Kidney (tissue), 14 donors: Measurements from ENCODE around the gene SAP25. TPM values are rescaled to one million over a fixed set of nuclear protein-coding genes. Genes with fewer than 3 reads are reported as not detected.
A peak's percentile ranks its signal among the peaks of the same experiment; 100 is the strongest.

Experiments
- DNase-seq, 5 donors: peaks; one replicate each; pipeline ENCODE4 v3.0.0-alpha.2; 2013 to 2020
- FAIRE-seq: peaks from 2 replicates; lab custom pipeline; 2012; peaks lifted over from hg19 to GRCh38; lab: Jason Lieb, UNC
- H3K27ac ChIP-seq, 2 donors: one replicate each; pipeline ENCODE4 v1.7.0; 2013; ENCODE audit warnings: low read depth in 2 of 2, low read length in 2 of 2, inconsistent platforms in 1 of 2
- H3K27me3 ChIP-seq: one replicate; pipeline ENCODE4 v1.7.1; 2013; ENCODE audit warnings: low read length, inconsistent platforms; ENCODE audit not compliant: control insufficient read depth, insufficient read depth
- H3K36me3 ChIP-seq, 3 donors: one replicate each; pipeline versions ENCODE4 v1.7.0 to v1.7.1; 2013; ENCODE audit warnings: low read length in 3 of 3, control low read depth in 1 of 3, inconsistent platforms in 1 of 3; ENCODE audit not compliant: insufficient read depth in 3 of 3, control insufficient read depth in 2 of 3
- H3K4me1 ChIP-seq, 3 donors: one replicate each; pipeline versions ENCODE4 v1.7.0 to v1.7.1; 2013; ENCODE audit warnings: low read length in 3 of 3, inconsistent platforms in 1 of 3, low read depth in 1 of 3; ENCODE audit not compliant: control insufficient read depth in 2 of 3, insufficient read depth in 2 of 3
- H3K4me3 ChIP-seq, 3 donors: one replicate each; pipeline versions ENCODE4 v1.7.0 to v1.8.1; 2013; ENCODE audit warnings: low read length in 3 of 3, control low read depth in 1 of 3, inconsistent platforms in 1 of 3
- H3K9ac ChIP-seq, 3 donors: one replicate each; pipeline versions ENCODE4 v1.7.0 to v1.7.1; 2013; ENCODE audit warnings: low read length in 3 of 3, control low read depth in 1 of 3, inconsistent platforms in 1 of 3
- H3K9me3 ChIP-seq, 3 donors: one replicate each; pipeline versions ENCODE4 v1.7.0 to v1.7.1; 2013; ENCODE audit warnings: low read length in 3 of 3, control low read depth in 1 of 3, inconsistent platforms in 1 of 3; ENCODE audit not compliant: control insufficient read depth in 2 of 3, insufficient read depth in 1 of 3
- intact Hi-C: fragments of 100-400 bp; cut with DNase I; formaldehyde crosslinking; loops from one replicate; pipeline ENCODE4 v1.11.1; 2022
- polyA plus RNA-seq: library from polyadenylated mRNA; stranded (reverse); fragments of 350-450 nt; fragmentation: Illumina TruSeq; extraction: RNeasy Lipid Tissue Mini Kit (QIAGEN cat#74804); gene quantifications from one replicate; pipeline ENCODE4 v1.2.3, GENCODE V29; 2014; ENCODE audit warnings: low read depth, low replicate concordance; ENCODE audit not compliant: insufficient read depth
- total RNA-seq: library from RNA; stranded (reverse); fragmentation: NEBNext Ultra II Directional; extraction: Animal tissue kit (Norgen Biotek cat#: 25700); gene quantifications from one replicate; pipeline ENCODE4 v1.2.1, GENCODE V29; 2021
- TF ChIP-seq, protein P1 (sequence below): IDR thresholded peaks from 3 replicates; pipeline ENCODE4 v1.5.1; 2012; ENCODE audit warnings: mild to moderate bottlenecking, moderate library complexity, borderline replicate concordance; ENCODE audit not compliant: insufficient read depth; ENCODE audit errors: extremely low read depth
- donor health status: control.
- donor health status: control.
- donor health status: control.
- donor health status: control.
- donor health status: control.
- donor health status: DM: yes; HTN: yes; CAD: no.
- donor health status: Normal renal cell carcinoma (clear cell type).

The SAP25 gene
- total and polyA plus RNA-seq, 2 donors from 2014 or later: 5.7 to 9.8 TPM

DNA sequence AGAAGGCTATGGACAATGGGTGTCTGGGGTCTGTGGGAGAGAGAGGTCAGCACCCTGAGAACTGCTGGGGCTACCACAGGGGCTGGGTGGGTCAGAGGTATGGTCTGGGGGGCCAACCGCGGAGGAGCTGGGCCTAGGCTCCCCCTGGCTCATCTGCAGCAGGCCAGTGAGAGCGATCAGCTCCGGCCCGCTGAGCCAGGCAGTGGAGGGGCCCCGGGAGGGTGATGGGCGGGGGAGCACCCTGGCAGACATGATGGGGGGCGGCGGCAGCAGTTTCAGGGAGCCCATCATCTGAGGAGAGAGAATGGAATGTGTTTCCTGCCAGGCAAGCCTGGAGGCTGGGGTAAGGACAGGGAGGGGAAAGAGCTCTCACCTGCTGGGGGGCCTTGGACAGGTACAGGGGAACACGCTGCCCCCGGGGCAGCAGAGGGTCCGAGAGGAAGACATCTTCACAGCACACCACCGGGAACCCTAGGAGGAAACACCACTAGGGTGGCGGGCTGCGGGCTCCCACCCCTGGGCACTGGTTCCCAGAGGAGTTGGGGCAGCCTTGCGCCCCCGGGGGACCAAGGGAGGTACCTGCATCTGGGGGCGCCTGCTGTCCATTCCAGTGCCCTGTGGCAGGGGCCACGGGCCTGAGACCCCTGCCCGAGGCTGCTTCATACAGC, 1.3 kb downstream of the SAP25 start:
- H3K9me3 ChIP-seq: no peaks in the 10 kb centered on the region
- H3K27ac ChIP-seq: no peak overlapping the region
- H3K36me3 ChIP-seq: peaks cover 0 to 13% (median 6%) of the 10 kb centered on the region in 3 donors
- H3K9ac ChIP-seq: no peak overlapping the region
- no peak overlapping the region for H3K4me3 ChIP-seq
- TF ChIP-seq, protein P1, sequence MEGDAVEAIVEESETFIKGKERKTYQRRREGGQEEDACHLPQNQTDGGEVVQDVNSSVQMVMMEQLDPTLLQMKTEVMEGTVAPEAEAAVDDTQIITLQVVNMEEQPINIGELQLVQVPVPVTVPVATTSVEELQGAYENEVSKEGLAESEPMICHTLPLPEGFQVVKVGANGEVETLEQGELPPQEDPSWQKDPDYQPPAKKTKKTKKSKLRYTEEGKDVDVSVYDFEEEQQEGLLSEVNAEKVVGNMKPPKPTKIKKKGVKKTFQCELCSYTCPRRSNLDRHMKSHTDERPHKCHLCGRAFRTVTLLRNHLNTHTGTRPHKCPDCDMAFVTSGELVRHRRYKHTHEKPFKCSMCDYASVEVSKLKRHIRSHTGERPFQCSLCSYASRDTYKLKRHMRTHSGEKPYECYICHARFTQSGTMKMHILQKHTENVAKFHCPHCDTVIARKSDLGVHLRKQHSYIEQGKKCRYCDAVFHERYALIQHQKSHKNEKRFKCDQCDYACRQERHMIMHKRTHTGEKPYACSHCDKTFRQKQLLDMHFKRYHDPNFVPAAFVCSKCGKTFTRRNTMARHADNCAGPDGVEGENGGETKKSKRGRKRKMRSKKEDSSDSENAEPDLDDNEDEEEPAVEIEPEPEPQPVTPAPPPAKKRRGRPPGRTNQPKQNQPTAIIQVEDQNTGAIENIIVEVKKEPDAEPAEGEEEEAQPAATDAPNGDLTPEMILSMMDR: no peak
- no peaks in the 10 kb centered on the region for H3K27me3 ChIP-seq
- no peak for FAIRE-seq
- DNase-seq: peak in 4 of 5 donors; percentile 62 to 84 (median 68)
- intact Hi-C loops: loop anchor here (10.0 kb wide), 1 partner anchor 112 kb away; no protein-coding TSS in a partner anchor
- H3K4me1 ChIP-seq: peaks cover 0 to 4% (median 0%) of the 10 kb centered on the region in 3 donors

DNA sequence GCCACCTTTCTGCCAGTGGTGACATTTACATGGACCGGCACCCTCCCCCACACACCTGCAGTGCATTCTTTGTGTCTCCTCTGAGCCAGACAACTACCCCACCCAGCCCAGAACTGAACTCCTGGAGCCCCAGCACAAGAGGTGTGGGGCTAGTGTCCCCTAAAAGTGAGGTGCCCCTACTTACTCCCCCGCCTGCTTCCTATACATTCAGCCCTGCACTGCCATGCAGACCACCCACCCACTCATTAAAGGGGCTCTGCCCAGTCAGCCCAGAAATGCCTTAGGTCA, 1.9 kb downstream of the SAP25 start:
- Histone ChIP-seq H3K4me3 (no peak overlapping the region), H3K9ac (no peak overlapping the region), H3K9me3 (no peaks in the 10 kb centered on the region), H3K27ac (no peak overlapping the region), H3K4me1 (peaks cover 0 to 4% (median 0%) of the 10 kb centered on the region in 3 donors), H3K27me3 (no peaks in the 10 kb centered on the region), H3K36me3 (peaks cover 0 to 12% (median 5%) of the 10 kb centered on the region in 3 donors)
- FAIRE-seq: no peak
- TF ChIP-seq, protein P1: no peak
- intact Hi-C loops: loop anchor here (10.0 kb wide), 1 partner anchor 113 kb away; no protein-coding TSS in a partner anchor
- DNase-seq: peak in 1 of 5 donors; percentile 58

DNA sequence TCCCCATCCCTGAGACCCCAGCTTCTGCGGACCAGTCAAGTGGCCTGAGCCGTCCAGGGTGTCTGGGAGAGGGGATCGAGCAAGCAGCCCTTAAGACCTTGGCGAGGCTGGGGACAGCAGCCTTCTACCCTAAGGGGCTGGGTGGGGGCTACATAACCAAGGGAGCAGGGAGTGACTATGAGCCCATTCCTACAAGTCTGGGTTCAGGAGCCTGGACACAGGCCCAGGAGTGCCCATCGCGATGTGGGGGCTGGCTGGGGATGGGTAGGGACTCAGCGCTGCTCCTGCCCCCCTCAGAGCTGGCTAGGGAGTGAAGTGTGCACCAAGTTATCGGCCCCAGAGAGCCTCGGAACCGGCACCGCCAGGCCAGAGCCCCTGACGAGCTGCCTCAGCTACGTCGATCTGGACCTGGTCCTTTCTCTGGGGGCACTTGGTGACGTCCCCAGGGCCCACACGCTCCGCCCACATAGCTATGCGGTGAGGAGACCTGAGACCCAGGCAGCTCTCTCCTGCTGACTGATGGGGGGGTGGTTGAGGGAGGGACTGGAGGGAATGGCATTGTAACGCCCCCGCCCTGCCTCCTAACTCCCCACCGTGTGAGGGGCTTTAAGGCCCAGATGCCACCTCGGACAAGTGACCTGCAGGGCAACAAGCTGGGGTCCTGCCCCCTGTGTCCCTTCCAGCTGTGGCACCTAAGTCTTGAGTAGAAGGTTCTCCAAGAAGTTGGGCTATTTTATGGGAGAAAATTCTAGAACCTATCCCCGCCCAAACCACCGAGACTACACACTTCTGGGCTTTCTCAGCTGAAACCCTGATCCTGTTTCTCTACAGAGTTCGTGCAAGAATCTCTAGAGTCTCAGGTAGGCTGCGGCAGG, 2.5 kb downstream of the SAP25 start:
- FAIRE-seq: no peak
- H3K9me3 ChIP-seq: no peaks in the 10 kb centered on the region
- intact Hi-C loops: loop anchor here (10.0 kb wide), 1 partner anchor 114 kb away; no protein-coding TSS in a partner anchor

More for the DNA sequence above, 2.5 kb downstream of the SAP25 start:
- H3K4me3 ChIP-seq: no peak overlapping the region
- TF ChIP-seq, protein P1: no peak
- peaks cover 0 to 4% (median 0%) of the 10 kb centered on the region in 3 donors for H3K4me1 ChIP-seq
- H3K36me3 ChIP-seq: peaks cover 0 to 6% (median 3%) of the 10 kb centered on the region in 3 donors
- peak in 4 of 5 donors; percentile 62 to 83 (median 70) for DNase-seq
- H3K27me3 ChIP-seq: no peaks in the 10 kb centered on the region
- no peak overlapping the region for H3K27ac ChIP-seq
- no peak overlapping the region for H3K9ac ChIP-seq
